Heart left ventricle (tissue), 16 donors: Measurements from ENCODE around the gene HSD17B13. TPM values are rescaled to one million over a fixed set of nuclear protein-coding genes. Genes with fewer than 3 reads are reported as not detected.
"Not testable (repeated sequence)": the region's sequence is repeated elsewhere in the genome, so short reads cannot be mapped to it uniquely, and the experiment has no call there.

Source experiments
- ATAC-seq, 4 donors: fragments of 200-7000 bp; cut with Tn5 transposase; one replicate each; pipeline ENCODE4 v1.9.1; 2020 to 2022; ENCODE audit warnings: moderate library complexity in 4 of 4, mild to moderate bottlenecking in 3 of 4, moderate number of reproducible peaks in 1 of 4
- DNase-seq, 5 donors: peaks; one replicate each; pipeline ENCODE4 v3.0.0-alpha.2; 2020
- H3K27ac ChIP-seq, 12 donors: fragments of 200-600 bp; sonication (generic) in 4 of 12; one replicate each; pipeline versions ENCODE4 v1.5.0 to v1.8.0; 2016 to 2022; ENCODE audit warnings: mild to moderate bottlenecking in 2 of 12
- H3K27me3 ChIP-seq, 9 donors: fragments of 200-600 bp; sonication (generic) in 2 of 9; one replicate each; pipeline versions ENCODE4 v1.5.1 to v1.8.0; 2016 to 2022; ENCODE audit warnings: mild to moderate bottlenecking in 3 of 9
- H3K36me3 ChIP-seq, 9 donors: fragments of 200-600 bp; sonication (generic) in 2 of 9; one replicate each; pipeline versions ENCODE4 v1.5.0 to v1.8.0; 2018 to 2022; ENCODE audit warnings: mild to moderate bottlenecking in 2 of 9
- H3K4me1 ChIP-seq, 12 donors: fragments of 200-600 bp; sonication (generic) in 4 of 12; one replicate each; pipeline versions ENCODE4 v1.5.0 to v1.8.0; 2016 to 2022; ENCODE audit warnings: mild to moderate bottlenecking in 3 of 12
- H3K4me3 ChIP-seq, 12 donors: fragments of 200-600 bp; sonication (generic) in 4 of 12; one replicate each; pipeline versions ENCODE4 v1.5.0 to v1.8.0; 2017 to 2022; ENCODE audit warnings: mild to moderate bottlenecking in 9 of 12, moderate library complexity in 4 of 12
- H3K9me3 ChIP-seq, 12 donors: fragments of 200-600 bp; sonication (generic) in 4 of 12; one replicate each; pipeline versions ENCODE4 v1.5.0 to v1.8.0; 2016 to 2022; ENCODE audit warnings: mild to moderate bottlenecking in 1 of 12
- POLR2A ChIP-seq, 2 donors: fragments of 450-650 bp; IDR thresholded peaks; one replicate each; pipeline ENCODE4 v1.6.1; 2017; ENCODE audit warnings: antibody characterized with exemption in 2 of 2, mild to moderate bottlenecking in 2 of 2, moderate library complexity in 2 of 2
- WGBS, 4 donors: extraction: QIAGEN DNeasy Blood & Tissue Kit in 2 of 4; methylation state at CpG; one replicate each; pipeline versions ENCODE4 v1.1.5 to v1.1.7; 2013 to 2018; 5-methylcytosine and 5-hydroxymethylcytosine counted together
- intact Hi-C, 10 donors: fragments of 100-400 bp; cut with DNase I; formaldehyde crosslinking; loops; one replicate each; pipeline versions ENCODE4 v1.11.1 to v1.14.2; 2022
- polyA plus RNA-seq, 2 donors: library from polyadenylated mRNA; stranded (reverse); fragments of 200-250 nt; gene quantifications; one replicate each; pipeline ENCODE4 v1.2.3, GENCODE V29; 2013
- total RNA-seq, 9 donors: library from RNA; depleted of rRNA in 2 of 9; stranded (reverse); fragments of >200 nt in 2 of 9; fragmentation: NEBNext Ultra II Directional in 3 of 9; extraction: Animal tissue kit (Norgen Biotek cat#: 25700) in 3 of 9; gene quantifications; one replicate each; pipeline versions ENCODE4 v1.1.0 to v1.2.4, GENCODE V29; 2016 to 2023
- TF ChIP-seq, protein P1 (sequence below), 12 donors: fragments of 200-600 bp; sonication (generic) in 4 of 12; IDR thresholded peaks; one replicate each; pipeline versions ENCODE4 v1.5.0 to v1.8.0; 2018 to 2022; ENCODE audit warnings: antibody characterized with exemption in 12 of 12, mild to moderate bottlenecking in 5 of 12
- donor health status: ischemic (EF 13 %, LVEDD 7.1; RV severe dilation, severe dysfunction).
- donor health status: healthy with polysubstance abuse.
- donor health status: DM: no; HTN: yes; CAD: no.
- donor health status: DM: no; HTN: no; CAD: no.
- donor health status: ischemic (EF 25% LVEDD 6.9; RV normal size, moderate dysfunction).
- donor health status: ischemic (EF 25% LVEDD 5.7; RV mildly dilated, moderate dysfunction).
- donor health status: healthy.
- donor health status: DM: yes; HTN: yes; CAD: no.
- donor health status: ischemic (EF 35%, LVEDD 5.7; RV mildly dilated, moderate dysfunction).
- donor health status: nonischemic (EF 11% LVEDD 7.7; RV severe dilation, severe dysfunction).
- donor health status: DM: yes; HTN: yes; CAD: no.
- donor health status: PGD.
- donor health status: ischemic (EF 29% LVEDD 5.4; RV normal size, mild dysfunction).
- donor health status: nonischemic (EF 23%, LVEDD 6.1; RV moderate dilation, normal function).

The HSD17B13 gene
- total and polyA plus RNA-seq, 11 donors: 0.11 to 0.73 (median 0.23) TPM; not detected in 4

DNA sequence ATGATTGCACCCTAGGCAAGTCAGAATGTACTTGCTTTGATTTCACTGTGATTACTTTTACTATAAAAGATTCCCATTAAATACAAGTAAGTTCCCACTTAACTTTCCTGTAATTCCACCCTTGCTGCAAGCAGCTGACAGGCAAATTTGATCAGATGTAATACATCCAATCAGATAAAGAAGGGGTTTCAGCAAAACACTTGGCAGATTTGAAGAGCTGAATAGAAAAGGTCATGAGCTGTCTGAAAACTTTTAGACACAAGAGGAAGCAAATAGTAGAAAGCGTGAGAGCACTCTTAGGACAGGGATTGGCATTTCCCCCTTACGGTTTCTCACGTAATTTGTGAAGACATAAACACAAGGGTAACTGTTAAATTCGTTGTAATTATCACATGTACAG is 22.8 kb downstream of the HSD17B13 start:
- TF ChIP-seq POLR2A (IDR thresholded peaks at IDR 0.05): no peak
- TF ChIP-seq, protein P1, sequence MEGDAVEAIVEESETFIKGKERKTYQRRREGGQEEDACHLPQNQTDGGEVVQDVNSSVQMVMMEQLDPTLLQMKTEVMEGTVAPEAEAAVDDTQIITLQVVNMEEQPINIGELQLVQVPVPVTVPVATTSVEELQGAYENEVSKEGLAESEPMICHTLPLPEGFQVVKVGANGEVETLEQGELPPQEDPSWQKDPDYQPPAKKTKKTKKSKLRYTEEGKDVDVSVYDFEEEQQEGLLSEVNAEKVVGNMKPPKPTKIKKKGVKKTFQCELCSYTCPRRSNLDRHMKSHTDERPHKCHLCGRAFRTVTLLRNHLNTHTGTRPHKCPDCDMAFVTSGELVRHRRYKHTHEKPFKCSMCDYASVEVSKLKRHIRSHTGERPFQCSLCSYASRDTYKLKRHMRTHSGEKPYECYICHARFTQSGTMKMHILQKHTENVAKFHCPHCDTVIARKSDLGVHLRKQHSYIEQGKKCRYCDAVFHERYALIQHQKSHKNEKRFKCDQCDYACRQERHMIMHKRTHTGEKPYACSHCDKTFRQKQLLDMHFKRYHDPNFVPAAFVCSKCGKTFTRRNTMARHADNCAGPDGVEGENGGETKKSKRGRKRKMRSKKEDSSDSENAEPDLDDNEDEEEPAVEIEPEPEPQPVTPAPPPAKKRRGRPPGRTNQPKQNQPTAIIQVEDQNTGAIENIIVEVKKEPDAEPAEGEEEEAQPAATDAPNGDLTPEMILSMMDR (IDR thresholded peaks at IDR 0.05): no peak
- 73 to 85% (median 79%) methylated on average over 4 of the region's 4 CpGs for WGBS, 4 donors
- H3K4me3 ChIP-seq: no peak overlapping the region
- peaks cover 0 to 3% (median 0%) of the 10 kb centered on the region in 12 donors for H3K9me3 ChIP-seq
- DNase-seq (no peak), ATAC-seq (no peak)
- no peaks in the 10 kb centered on the region for H3K4me1 ChIP-seq
- no peak overlapping the region for H3K27ac ChIP-seq
- intact Hi-C loops: no loop called here
- H3K36me3 ChIP-seq: no peaks in the 10 kb centered on the region
- no peaks in the 10 kb centered on the region for H3K27me3 ChIP-seq

DNA sequence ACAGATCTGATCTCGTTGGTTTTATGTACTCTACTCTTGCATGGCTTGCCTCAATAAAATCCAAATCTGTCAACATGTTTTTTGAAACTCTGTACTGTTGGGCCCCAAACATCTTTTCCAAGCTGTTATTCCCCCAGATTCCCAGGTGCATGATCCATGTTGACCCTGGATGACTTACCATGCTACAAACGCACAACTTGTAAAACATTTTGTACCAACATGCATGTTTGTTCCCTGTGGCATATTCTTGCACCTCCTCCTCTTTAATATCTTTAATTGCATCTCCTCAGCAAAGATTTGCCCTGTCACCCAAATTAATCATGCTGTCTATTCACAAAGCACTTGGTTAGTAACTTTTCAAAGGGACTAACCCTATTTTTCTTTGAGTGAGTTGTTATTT is 24.3 kb downstream of the HSD17B13 start:
- ATAC-seq: no peak
- no peak overlapping the region for H3K4me3 ChIP-seq
- 74 to 83% (median 79%) methylated on average over 2 of the region's 2 CpGs for WGBS, 4 donors
- intact Hi-C loops: no loop called here
- no peaks in the 10 kb centered on the region for H3K36me3 ChIP-seq
- no peak overlapping the region for H3K27ac ChIP-seq
- H3K4me1 ChIP-seq: no peaks in the 10 kb centered on the region
- peaks cover 0 to 18% (median 3%) of the 10 kb centered on the region in 12 donors for H3K9me3 ChIP-seq
- TF ChIP-seq, protein P1 (IDR thresholded peaks at IDR 0.05): no peak
- no peak for TF ChIP-seq POLR2A (IDR thresholded peaks at IDR 0.05)
- no peaks in the 10 kb centered on the region for H3K27me3 ChIP-seq
- no peak for DNase-seq

DNA sequence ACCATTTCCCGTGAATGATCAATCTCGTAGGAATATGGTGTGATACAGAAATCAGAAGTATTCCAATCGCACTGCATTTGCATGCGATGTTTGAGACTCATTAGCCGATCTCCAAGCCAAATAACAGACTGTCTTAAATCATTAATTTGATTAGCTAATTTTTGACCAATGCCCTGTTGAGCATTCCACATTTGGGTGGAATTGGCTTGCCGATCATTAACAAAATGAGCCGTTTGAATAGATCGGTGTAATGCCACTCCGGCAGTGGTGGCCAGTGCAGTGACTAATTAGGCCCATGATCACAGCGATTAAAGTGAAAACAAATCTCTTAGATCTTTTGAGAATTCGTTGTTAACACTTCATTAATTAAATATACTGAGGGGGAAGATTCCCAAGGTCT is 27.8 kb downstream of the HSD17B13 start:
- intact Hi-C loops, H3K4me1 ChIP-seq, DNase-seq, ATAC-seq, H3K27me3 ChIP-seq, H3K36me3 ChIP-seq, H3K4me3 ChIP-seq, H3K27ac ChIP-seq: not testable (repeated sequence)
- H3K9me3 ChIP-seq: peaks cover 0 to 23% (median 3%) of the 10 kb centered on the region in 12 donors
- 76 to 93% (median 85%) methylated on average over 11 of the region's 11 CpGs for WGBS, 4 donors

DNA sequence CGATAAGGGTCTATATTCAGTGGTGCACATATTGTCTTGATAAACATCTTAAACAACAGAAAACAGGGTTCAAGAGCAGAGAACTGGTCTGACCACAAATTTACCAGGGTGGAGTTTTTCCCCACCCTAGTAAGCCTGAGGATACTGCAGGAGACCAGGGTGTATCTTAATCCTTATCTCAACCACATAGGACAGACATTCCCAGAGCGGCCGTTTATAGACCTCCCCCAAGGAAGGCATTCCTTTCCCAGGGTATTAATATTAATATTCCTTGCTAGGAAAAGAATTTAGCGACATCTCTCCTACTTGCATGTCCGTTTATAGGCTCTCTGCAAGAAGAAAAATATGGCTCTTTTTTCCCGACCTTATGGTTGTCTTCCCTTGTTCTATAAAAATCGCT is 28.8 kb downstream of the HSD17B13 start:
- H3K27ac ChIP-seq, H3K27me3 ChIP-seq, DNase-seq, ATAC-seq, H3K4me1 ChIP-seq, intact Hi-C loops, H3K4me3 ChIP-seq, H3K36me3 ChIP-seq: not testable (repeated sequence)
- peaks cover 0 to 23% (median 3%) of the 10 kb centered on the region in 12 donors for H3K9me3 ChIP-seq
- WGBS, 4 donors: 88 to 95% (median 94%) methylated on average over 7 of the region's 7 CpGs

- Histone ChIP-seq H3K4me1 (no peaks in the 10 kb centered on the region), H3K27ac (no peak overlapping the region), H3K4me3 (no peak overlapping the region), H3K9me3 (peaks cover 0 to 36% (median 9%) of the 10 kb centered on the region in 12 donors), H3K27me3 (no peaks in the 10 kb centered on the region), H3K36me3 (no peaks in the 10 kb centered on the region)
- ATAC-seq (no peak), DNase-seq (no peak)
- TF ChIP-seq, protein P1 (IDR thresholded peaks at IDR 0.05): no peak
- TF ChIP-seq POLR2A (IDR thresholded peaks at IDR 0.05): no peak
- intact Hi-C loops: no loop called here
- WGBS, 4 donors: 50 to 100% (median 94%) methylated on average over 1 of the region's 1 CpG
Observed at GRCh38 chr4:87286970-87287369, 35.7 kb downstream of the HSD17B13 start.

- H3K4me1 ChIP-seq, H3K36me3 ChIP-seq, H3K4me3 ChIP-seq, H3K27ac ChIP-seq, intact Hi-C loops, ATAC-seq, DNase-seq, H3K27me3 ChIP-seq: not testable (repeated sequence)
- H3K9me3 ChIP-seq: peaks cover 0 to 36% (median 9%) of the 10 kb centered on the region in 12 donors
Observed at GRCh38 chr4:87284268-87284667, 38.4 kb downstream of the HSD17B13 start.
